ENCODE data around the gene NTM.

DNA sequence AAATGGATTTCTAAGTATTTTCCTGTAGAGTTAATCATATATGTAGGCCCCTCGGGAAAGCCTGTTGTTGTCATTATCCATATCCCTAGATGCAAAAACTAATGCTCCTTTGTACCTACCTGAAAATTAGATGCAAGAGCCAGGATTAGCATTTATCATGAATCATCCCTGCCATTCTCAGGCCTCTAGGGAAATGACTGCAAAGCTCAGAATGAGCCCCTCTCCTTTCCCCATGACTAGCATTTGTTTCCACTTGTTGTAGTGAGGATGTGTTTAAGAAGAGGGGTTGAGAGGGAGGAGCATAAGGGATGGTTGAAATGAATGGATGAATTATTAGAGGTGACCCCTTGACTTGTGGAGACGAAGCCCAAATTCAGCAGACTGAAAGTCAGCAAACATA lies 537.9 kb downstream of the NTM start:
- TF ChIP-seq, protein P1, sequence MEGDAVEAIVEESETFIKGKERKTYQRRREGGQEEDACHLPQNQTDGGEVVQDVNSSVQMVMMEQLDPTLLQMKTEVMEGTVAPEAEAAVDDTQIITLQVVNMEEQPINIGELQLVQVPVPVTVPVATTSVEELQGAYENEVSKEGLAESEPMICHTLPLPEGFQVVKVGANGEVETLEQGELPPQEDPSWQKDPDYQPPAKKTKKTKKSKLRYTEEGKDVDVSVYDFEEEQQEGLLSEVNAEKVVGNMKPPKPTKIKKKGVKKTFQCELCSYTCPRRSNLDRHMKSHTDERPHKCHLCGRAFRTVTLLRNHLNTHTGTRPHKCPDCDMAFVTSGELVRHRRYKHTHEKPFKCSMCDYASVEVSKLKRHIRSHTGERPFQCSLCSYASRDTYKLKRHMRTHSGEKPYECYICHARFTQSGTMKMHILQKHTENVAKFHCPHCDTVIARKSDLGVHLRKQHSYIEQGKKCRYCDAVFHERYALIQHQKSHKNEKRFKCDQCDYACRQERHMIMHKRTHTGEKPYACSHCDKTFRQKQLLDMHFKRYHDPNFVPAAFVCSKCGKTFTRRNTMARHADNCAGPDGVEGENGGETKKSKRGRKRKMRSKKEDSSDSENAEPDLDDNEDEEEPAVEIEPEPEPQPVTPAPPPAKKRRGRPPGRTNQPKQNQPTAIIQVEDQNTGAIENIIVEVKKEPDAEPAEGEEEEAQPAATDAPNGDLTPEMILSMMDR (IDR thresholded peaks at IDR 0.05): no peak
- TF ChIP-seq POLR2A (IDR thresholded peaks at IDR 0.05): no peak
